Measurements from ENCODE around the gene RSPO1.

DNA sequence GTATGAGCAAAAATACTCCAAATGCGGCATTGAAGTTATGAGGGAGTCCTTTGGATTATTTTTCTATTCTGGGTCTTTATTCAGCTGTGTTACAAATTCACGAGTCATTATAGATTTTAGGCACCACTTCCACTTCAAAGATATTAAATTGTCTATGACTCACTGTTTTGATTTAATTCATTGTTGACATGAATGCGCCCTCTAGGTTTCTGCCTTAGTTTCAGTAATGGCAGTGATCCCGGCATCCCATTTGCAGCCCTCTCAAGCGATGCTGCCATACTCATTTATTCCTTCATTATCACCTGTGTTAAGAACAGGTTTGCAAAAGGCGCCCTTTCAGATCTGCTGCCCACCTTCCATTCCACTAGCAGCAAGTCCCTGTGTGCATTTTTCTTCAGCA lies 14.0 kb downstream of the RSPO1 start:
- TF ChIP-seq, protein P1, sequence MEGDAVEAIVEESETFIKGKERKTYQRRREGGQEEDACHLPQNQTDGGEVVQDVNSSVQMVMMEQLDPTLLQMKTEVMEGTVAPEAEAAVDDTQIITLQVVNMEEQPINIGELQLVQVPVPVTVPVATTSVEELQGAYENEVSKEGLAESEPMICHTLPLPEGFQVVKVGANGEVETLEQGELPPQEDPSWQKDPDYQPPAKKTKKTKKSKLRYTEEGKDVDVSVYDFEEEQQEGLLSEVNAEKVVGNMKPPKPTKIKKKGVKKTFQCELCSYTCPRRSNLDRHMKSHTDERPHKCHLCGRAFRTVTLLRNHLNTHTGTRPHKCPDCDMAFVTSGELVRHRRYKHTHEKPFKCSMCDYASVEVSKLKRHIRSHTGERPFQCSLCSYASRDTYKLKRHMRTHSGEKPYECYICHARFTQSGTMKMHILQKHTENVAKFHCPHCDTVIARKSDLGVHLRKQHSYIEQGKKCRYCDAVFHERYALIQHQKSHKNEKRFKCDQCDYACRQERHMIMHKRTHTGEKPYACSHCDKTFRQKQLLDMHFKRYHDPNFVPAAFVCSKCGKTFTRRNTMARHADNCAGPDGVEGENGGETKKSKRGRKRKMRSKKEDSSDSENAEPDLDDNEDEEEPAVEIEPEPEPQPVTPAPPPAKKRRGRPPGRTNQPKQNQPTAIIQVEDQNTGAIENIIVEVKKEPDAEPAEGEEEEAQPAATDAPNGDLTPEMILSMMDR (IDR thresholded peaks at IDR 0.05) = no peak
- no peak for TF ChIP-seq EZH2 (IDR thresholded peaks at IDR 0.05; ENCODE audit: borderline replicate concordance, insufficient read depth, low read depth, low read length, poor library complexity, severe bottlenecking)

Measured in B cell (primary cell).